Renal cortex interstitium (tissue), 11 donors: ENCODE results near the gene EXOC7. TPM values are rescaled to one million over a fixed set of nuclear protein-coding genes. Genes with fewer than 3 reads are reported as not detected.

Experiments used
- DNase-seq, 11 donors: peaks; one replicate each; pipeline ENCODE4 v3.0.0-alpha.2; 2013; ENCODE audit warnings: low read depth in 9 of 11, low spot score in 4 of 11; ENCODE audit errors: extremely low read depth in 1 of 11
- polyA plus RNA-seq, 3 donors: library from polyadenylated mRNA; unstranded; fragments of 120-200 nt; gene quantifications; one replicate each; pipeline ENCODE4 v1.2.1, GENCODE V29; 2013; ENCODE audit not compliant: insufficient read length in 3 of 3

EXOC7 gene
- polyA plus RNA-seq, 3 donors, result 150 to 184 (median 159) TPM

- DNase-seq, result no peak
These were observed 9.5 kb downstream of the EXOC7 start for GRCh38 chr17:76094046-76094445.

- DNase-seq, result no peak
These were observed 10.8 kb downstream of the EXOC7 start for GRCh38 chr17:76092526-76093413.

DNA sequence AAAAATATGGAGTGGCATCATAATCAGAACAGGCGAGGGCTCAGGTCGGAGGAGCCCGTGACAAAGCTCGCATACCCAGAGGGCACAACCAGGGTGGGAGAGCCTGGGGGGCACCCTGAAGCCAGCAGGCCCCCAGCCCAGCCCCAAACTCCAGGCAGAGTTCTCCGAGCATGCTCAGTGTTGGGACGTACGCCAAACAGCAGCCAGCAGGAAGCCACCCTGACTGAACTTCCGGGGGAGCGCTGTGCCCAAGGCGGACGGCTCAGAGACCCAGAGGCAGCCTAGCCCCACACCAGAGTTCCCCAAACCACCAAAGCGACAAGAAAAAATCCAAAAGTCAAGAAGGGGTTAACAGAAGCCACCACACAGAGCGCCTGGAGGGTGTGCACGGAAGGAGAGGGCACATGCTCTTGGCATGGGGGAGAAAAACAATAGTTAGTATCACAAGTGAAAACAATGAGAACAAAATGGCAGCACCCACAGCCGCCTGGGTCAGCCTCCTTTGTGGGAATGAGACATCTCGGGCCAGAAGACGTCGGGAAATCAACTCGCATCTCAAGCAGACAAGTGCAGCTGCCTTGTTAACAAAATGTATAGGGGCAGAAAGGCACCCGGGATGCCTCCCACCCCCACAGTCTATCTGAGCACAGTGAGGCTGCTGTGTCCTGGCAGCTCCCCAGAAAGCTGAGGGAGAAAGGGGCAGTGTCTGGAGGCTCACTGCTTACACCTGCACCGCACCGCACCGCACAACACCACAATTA, 11.9 kb downstream of the EXOC7 start:
- no peak for DNase-seq

DNA sequence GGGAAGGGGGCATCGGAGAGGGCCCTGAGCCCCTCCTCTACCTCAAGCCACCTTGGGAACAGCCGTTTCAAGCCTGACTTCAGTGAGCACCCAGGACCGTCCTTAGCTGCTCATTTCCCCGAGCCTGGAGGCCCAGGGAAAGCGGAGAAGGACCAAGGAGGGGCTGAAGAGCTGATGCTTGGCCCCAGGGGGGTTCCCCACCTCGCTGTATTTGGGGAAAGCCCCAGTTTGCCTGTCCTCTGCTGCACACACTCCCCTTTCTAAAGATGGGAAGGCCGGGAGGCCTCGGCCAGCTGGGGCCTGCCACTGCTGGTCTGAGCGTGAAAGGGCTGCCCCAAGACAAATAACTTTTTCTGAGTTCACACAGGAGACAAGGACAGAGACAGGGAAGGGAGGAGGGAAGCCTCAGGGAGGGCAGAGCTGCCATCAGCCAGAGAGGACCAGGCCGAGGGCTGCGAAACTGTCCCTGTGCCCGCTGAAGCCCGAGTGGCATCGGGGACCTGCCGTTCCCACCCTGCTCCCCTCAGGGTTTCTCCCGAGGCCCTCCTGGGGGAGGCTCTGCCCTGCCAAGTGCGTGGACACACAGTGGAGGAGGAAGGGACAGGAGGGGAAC, 13.0 kb downstream of the EXOC7 start:
- DNase-seq, result no peak

DNA sequence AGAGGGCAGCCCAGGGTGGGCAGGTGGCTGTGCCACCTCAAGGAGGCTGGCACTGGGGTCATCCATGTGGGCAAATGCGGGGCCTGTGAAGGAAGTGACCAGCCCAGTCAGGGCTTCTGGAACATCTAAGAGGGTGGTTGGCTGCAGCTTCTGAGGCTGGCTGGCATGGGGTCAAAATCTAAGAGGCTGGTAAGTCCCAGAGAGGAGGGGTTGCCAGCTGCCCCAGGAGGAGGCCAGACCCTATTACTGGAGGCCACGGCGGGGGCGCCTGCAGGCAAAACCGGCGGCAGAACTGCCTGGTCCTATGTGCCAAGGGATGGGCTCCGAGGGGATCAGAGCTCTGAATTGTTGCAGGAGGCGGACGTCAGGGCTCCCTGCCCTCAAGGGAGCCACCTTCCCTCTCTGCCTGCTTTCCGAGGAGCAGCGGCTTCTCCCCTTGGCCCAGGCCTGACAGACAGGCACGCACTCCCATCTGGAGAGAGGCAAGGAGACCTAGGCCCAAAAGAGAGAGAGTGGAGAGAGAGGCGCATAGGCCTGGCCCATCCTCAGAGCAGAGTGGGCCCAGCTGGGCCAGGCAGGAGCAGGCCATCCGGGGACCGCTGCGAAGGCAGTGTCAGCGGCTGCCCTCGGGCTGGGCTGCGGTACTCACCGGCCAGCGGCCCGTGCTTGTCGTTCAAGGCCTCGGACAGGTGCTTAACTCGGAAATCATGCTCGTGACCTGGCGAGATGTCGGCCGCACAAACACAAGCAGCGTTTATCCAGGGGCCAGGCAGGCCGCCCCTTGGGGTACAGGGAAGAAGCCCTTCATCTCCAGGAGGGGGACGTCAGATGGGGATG, 13.7 kb downstream of the EXOC7 start:
- DNase-seq, result no peak

DNA sequence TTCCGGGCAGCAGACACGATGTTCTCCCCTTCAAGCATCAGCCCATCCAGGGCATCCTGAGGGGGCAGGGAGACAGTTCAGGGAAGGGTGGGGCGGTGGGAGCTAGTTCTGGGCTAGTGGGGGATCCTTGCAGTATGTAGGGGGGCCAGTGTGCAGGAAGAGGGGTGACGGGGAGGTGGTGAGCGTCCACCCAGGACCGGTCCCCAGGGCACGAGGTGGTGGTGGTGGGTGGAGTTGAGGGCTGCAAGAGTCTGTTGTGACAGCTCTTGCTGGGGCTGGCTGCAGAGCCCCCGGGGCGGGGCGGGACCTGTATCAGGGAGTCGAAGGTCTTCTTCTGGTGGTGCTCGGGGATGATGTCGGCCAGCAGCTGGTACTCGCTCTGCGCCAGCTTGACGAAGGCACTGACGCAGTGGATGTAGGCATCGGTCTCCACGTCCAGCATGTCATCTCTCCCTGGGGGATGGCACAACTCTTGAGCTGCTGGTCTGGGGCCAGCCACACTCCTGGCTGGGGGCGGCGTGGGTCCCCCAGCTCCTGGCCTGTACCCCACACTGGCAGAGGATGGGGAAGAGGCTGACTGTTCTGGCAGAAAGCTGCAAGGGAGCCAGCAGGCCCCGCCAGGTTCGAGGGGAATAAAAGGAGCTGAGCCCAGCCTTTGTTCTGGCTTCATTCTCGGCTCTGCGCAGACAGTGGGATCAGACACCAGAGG, 14.6 kb downstream of the EXOC7 start:
- no peak for DNase-seq

- DNase-seq, result no peak
These were observed 15.3 kb downstream of the EXOC7 start for GRCh38 chr17:76088041-76088867.

GRCh38 chr17:76087531-76087930, 16.1 kb downstream of the EXOC7 start:
- no peak for DNase-seq

DNA sequence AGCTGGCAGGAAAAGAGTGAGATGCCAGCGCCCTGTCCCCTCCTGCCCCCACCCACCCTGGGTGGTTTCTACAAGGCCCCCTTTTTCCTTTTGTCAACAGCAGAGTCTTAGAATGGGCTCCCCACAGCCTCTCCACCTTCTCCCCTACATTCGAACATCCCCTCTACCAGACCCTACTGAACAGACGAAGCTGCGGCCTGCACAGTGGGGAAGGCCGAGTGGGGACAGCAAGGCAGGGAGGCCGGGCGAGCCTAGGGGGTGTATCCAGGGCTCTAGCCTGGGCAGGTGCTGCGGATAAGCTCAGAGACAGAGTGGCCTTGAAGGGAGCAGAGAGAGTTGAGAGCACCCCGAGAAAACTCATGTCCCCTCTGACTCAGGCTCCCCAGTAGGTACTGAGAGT, 17.2 kb downstream of the EXOC7 start:
- no peak for DNase-seq

- no peak for DNase-seq
These were observed 17.7 kb downstream of the EXOC7 start for GRCh38 chr17:76085731-76086366.

DNA sequence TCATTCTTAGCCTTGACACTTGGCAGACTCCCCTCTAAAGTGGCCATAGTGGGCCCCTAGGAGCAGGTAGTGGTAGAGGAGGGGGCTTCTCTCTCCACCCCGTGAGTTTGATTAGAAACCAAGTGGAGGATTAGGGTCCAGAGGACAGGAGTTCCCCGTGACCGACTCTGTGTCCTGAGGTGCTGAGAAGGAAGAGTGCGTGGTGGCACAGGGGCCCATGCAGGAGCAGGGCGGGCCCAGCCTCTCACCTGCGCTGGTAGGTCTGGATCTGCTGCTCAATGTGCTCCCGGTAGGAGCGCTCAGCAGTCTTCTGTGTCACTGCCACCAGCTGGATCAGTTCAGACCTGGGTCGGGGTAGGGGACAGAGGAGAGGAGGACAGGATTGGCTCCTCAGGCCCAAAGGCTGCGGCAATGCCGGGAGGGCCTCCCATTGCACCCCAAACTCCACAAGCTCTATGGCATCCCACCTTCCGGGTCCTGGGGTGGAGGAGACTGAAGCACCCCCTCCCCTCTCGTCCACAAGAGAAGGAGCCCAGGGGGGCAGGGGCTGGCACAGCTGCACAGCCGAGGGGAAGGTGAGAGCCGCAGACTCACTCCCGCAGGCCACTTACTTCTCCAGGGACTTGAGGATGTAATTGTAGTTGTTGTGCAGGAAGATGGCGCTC, 18.4 kb downstream of the EXOC7 start:
- no peak for DNase-seq

DNA sequence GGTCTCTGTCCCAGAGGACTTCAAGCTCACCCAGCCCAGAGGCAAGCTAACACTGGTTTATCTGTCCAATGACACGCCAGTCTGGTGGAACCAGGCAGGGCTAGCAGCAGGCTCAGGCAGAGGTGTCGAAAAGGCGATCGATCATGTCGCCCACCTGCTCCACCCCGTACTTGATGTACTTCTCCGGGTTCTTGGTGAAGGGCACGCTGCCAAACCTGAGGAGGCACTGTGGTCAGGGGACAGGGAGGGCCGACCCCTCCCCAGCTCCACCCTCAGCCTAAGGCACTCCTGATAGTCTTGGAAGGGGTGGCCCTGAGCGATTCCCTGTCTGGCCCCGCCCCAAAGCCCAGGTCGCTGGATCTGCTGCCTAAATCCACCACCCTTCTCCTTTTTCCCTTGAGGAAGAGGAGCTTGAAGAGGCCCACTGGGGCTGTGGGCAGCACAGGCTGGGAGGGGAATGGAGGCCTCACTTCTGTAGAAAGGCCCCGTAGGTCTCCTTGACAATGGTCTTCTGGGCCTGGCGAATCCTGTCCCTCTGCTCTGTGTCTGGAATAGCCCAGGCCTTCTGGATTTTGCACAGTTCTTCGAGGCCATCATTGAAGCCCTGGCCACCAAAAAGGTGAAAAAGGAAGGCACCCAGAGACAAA, 19.9 kb downstream of the EXOC7 start:
- no peak for DNase-seq

- DNase-seq, result no peak
These were observed 21.0 kb downstream of the EXOC7 start for GRCh38 chr17:76082326-76083251.

GRCh38 chr17:76081295-76082210, 22.0 kb downstream of the EXOC7 start:
- no peak for DNase-seq
